ENCODE measurements around the gene OPTN. TPM values are rescaled to one million over a fixed set of nuclear protein-coding genes. Genes with fewer than 3 reads are reported as not detected.

Gene OPTN
- total RNA-seq, 1 donor from 2014 or later, result 151 TPM

DNA sequence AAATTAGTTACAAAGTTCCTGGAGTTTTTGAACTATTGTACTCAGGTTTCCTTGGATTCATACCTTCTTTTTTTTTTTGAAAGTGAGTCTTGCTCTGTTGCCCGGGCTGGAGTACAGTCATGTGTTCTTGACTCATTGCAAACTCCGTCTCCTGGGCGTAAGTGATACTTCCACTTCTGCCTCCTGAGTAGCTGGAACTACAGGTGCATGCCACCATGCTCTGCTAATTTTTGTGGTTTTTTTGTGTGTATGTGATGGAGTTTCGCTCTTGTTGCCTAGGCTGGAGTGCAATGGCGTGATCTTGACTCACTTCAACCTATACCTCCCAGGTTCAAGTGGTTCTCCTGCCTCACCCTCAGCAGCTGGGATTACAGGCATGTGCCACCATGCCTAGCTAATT lies 83.7 kb downstream of the OPTN start:
- Mint-ChIP-seq H3K27me3 (ENCODE audit: low read depth) (no peaks in the 10 kb centered on the region), H3K4me3 (ENCODE audit: unreplicated experiment) (no peak overlapping the region), H3K36me3 (ENCODE audit: low read depth) (peaks cover 6% of the 10 kb centered on the region), H3K9me3 (ENCODE audit: low read depth) (peaks cover 4% of the 10 kb centered on the region), H3K27ac (ENCODE audit: unreplicated experiment) (no peak overlapping the region), H3K4me1 (ENCODE audit: low read depth) (no peaks in the 10 kb centered on the region)
- no peak for DNase-seq (ENCODE audit: low spot score)
- TF ChIP-seq, protein P1, sequence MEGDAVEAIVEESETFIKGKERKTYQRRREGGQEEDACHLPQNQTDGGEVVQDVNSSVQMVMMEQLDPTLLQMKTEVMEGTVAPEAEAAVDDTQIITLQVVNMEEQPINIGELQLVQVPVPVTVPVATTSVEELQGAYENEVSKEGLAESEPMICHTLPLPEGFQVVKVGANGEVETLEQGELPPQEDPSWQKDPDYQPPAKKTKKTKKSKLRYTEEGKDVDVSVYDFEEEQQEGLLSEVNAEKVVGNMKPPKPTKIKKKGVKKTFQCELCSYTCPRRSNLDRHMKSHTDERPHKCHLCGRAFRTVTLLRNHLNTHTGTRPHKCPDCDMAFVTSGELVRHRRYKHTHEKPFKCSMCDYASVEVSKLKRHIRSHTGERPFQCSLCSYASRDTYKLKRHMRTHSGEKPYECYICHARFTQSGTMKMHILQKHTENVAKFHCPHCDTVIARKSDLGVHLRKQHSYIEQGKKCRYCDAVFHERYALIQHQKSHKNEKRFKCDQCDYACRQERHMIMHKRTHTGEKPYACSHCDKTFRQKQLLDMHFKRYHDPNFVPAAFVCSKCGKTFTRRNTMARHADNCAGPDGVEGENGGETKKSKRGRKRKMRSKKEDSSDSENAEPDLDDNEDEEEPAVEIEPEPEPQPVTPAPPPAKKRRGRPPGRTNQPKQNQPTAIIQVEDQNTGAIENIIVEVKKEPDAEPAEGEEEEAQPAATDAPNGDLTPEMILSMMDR (IDR thresholded peaks at IDR 0.05), result no peak

DNA sequence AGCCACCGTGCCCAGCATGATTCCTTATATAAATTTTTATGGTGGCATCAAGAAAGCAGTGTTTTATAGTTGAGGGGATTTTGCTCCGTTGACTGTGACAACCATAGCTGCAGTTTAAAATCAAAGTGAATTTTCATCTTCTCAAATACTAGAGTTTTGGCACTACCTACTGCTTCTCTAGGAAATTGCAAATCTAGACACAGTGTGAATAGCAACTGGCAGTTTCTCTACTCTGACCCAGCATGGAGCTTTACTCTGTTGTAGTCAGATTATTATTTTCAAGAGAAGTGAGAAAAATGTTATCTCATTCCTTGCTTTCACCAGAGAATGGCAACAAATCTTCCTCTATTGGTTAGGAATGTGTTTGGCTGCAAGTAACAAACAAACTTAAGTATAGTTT lies 84.3 kb downstream of the OPTN start:
- H3K27ac Mint-ChIP-seq (ENCODE audit: unreplicated experiment), result no peak overlapping the region
- H3K27me3 Mint-ChIP-seq (ENCODE audit: low read depth), result no peaks in the 10 kb centered on the region
- no peak overlapping the region for H3K4me3 Mint-ChIP-seq (ENCODE audit: unreplicated experiment)
- H3K9me3 Mint-ChIP-seq (ENCODE audit: low read depth), result peaks cover 4% of the 10 kb centered on the region
- H3K36me3 Mint-ChIP-seq (ENCODE audit: low read depth), result peaks cover 6% of the 10 kb centered on the region
- no peaks in the 10 kb centered on the region for H3K4me1 Mint-ChIP-seq (ENCODE audit: low read depth)
- no peak for DNase-seq (ENCODE audit: low spot score)
- TF ChIP-seq, protein P1 (IDR thresholded peaks at IDR 0.05), result no peak

DNA sequence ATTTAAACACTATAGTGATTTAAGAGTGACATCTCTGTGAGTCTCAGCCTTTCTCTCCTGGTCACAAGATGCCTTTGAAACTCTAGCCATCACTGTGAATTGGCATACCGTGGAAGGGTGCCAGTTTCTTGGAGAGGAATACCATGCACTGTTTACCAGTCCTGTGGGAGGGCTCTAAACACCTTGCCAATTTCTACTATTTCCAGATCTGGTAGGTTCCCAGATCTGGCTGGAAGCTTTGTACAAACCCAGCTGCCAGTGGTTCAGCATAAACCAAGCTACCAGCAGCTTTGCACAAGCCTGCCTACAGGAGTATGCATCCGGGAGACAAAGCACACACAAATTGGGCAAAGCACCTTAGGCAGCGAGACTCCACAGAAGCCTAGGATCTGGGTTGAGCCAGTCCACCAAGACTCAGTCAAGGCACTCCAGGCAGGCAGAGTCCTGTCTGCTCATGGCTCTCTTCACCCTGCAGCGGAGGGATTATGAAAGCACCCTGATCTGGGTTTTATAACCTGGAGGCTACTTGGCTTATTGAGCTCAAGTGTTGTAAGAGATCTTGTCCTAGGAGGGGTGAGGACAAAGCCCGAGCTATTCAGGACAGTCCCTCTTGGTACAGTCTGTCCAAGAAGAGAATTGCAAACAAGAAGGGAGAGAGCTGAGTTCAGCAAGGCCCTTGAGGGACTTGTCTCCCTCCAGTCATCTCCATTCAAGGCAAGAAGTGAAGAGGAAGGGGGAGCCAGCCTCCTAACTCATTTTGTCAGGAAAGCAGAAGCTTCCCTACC lies 85.0 kb downstream of the OPTN start:
- Mint-ChIP-seq H3K27ac (ENCODE audit: unreplicated experiment) (no peak overlapping the region), H3K36me3 (ENCODE audit: low read depth) (peaks cover 6% of the 10 kb centered on the region), H3K9me3 (ENCODE audit: low read depth) (peaks cover 4% of the 10 kb centered on the region), H3K27me3 (ENCODE audit: low read depth) (no peaks in the 10 kb centered on the region), H3K4me3 (ENCODE audit: unreplicated experiment) (no peak overlapping the region), H3K4me1 (ENCODE audit: low read depth) (no peaks in the 10 kb centered on the region)
- DNase-seq (ENCODE audit: low spot score), result no peak
- TF ChIP-seq, protein P1 (IDR thresholded peaks at IDR 0.05), result no peak

DNA sequence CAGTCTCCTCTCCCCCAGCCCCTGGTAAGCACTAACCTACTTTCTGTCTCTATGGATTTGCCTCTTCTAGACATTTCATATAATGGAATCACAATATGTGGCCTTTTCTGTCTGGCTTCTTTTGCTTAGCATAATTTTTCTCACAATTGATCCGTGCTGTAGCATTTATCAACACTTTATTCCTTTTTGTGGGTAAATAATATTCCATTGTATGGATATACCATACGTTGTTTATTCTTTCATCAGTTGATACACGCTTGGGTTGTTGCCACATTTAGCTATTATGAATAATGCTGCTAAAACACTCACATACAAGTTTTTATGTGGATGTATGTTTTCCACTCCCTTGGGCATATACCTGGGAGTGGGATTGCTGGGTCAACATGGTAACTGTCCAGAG lies 87.2 kb downstream of the OPTN start:
- no peak overlapping the region for H3K4me3 Mint-ChIP-seq (ENCODE audit: unreplicated experiment)
- H3K27me3 Mint-ChIP-seq (ENCODE audit: low read depth), result no peaks in the 10 kb centered on the region
- no peak for DNase-seq (ENCODE audit: low spot score)
- peaks cover 4% of the 10 kb centered on the region for H3K9me3 Mint-ChIP-seq (ENCODE audit: low read depth)
- TF ChIP-seq, protein P1 (IDR thresholded peaks at IDR 0.05), result no peak
- peaks cover 6% of the 10 kb centered on the region for H3K36me3 Mint-ChIP-seq (ENCODE audit: low read depth)
- no peak overlapping the region for H3K27ac Mint-ChIP-seq (ENCODE audit: unreplicated experiment)
- no peaks in the 10 kb centered on the region for H3K4me1 Mint-ChIP-seq (ENCODE audit: low read depth)

Other genes starting within 250 kb of the OPTN start
- 32.4 to 145 TPM (median 141 TPM) in 3 replicates for gene CCDC3, start 98.5 kb upstream of the OPTN start, total RNA-seq
- gene MCM10, start 61.4 kb downstream of the OPTN start, total RNA-seq, result 2.2 to 13.9 TPM (median 3.7 TPM) in 3 replicates
- gene UCMA, start 134.2 kb downstream of the OPTN start, total RNA-seq, result not detected in 3 replicates
- 24.9 to 31.5 TPM (median 26.0 TPM) in 3 replicates for gene PHYH, start 199.9 kb downstream of the OPTN start, total RNA-seq
- 48.4 to 52.9 TPM (median 48.7 TPM) in 3 replicates for gene SEPHS1, start 248.1 kb downstream of the OPTN start, total RNA-seq